Mucosa of gallbladder (tissue), 1 donor: ENCODE measurements around the gene CEL. TPM values are rescaled to one million over a fixed set of nuclear protein-coding genes. Genes with fewer than 3 reads are reported as not detected.

Experiments
- DNase-seq: peaks from one replicate; pipeline ENCODE4 v3.0.0-alpha.2; 2020; ENCODE audit warnings: low spot score
- total RNA-seq: library from RNA; stranded (reverse); gene quantifications from one replicate; pipeline ENCODE4 v1.2.1, GENCODE V29; 2021
- donor health status: DM: no; HTN: no; CAD: no.

CEL gene
- total RNA-seq, 1 donor from 2014 or later = 11.9 TPM

DNA sequence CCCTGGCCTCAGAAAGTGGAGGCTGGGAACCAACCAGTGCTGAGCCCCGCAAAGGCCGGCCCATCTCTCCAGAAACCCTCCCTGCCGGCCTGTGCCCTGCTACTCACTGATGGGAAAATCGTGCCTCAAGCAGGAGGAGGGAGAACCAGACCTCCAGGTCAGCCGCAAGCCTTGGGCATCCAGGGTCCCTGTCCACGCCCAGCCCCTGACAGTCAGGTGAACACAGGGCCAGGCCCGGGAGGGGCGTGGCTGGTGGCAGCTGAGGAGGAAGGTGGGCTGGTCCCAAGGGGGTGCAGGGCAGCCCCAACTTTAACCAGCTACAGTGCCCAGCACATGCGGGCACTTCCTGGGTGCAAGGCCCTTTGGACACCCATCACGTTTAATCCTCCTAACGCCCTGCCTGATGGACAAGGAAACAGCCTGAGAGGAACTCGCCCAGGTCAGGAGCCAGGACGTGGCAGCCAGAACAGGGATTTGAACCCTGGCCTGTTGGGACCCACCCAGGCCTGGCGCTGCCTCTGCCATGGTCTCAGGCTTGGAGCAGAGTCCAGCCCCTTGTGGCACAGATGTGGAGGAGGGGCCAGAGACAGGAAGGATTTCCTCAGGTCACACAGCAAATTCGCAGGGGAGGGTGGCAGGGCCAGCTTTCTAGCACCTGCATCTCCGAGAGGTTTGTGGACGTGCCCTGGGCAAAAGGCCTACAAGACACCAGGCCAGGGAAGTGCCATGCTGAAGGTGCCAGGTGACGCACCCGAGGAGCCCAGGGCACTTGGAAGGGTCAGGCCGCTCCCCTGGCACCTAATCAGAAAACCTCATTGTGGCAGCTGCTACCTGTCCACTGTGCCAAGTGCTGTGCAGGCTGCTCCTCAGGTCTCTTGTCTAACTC is 54.8 kb downstream of the CEL start:
- no peak for DNase-seq

GRCh38 chr9:133117271-133118178 is 55.7 kb downstream of the CEL start:
- DNase-seq = peak; percentile 65

DNA sequence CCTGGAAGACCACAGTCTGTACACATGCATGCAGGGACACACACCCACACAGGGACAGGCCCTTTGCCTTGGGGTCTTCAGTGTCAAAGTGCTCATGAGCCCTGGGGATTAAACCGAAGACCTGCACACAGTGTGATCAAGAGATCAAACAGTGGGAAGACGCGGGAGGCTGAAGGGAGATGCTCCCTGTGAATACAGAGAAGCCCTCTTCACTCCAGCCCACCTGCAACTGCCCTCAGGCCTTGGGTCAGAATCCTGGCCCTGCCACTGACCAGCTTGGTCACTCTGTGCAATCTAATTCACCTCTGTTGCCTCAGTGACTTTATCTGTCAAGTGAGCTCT is 56.4 kb downstream of the CEL start:
- DNase-seq = no peak

GRCh38 chr9:133118568-133118967 is 56.8 kb downstream of the CEL start:
- no peak for DNase-seq

DNA sequence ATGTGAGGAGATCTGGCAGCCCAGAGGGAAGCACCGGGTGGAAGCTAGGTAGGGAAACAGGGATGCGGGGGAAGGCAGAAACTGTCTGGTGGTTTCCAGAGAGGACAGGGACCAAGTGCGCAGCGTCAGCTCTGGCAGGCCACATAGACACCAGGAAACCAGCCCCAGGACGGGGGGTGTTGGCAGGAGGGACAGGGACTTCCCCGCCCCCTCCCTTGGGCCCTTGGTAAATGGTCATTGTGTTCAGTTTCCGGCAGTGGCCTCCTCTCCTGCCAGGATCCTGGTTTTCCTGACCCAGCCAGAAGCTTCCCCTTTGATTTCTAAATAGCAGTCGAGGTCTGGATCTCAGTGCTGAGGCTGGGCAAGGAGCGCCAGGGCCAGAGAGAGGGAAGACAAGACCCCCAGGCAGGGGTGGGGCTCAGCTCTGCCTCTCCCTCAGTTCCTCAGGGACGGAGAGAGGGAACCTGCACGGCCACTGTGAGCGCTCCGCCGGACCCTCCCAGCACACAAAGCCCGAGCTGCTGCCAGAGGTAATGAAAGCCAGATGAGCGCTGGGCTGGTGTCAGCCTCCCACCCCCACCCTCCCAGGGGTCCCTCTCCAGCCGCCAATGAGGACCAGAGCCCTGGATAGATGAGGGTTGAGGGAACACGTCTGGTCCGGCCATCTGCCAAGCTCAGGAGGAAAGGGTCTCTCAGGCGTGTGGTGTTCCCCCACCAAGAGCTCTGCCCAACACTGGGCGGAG is 57.5 kb downstream of the CEL start:
- no peak for DNase-seq

GRCh38 chr9:133119846-133120500 is 58.2 kb downstream of the CEL start:
- no peak for DNase-seq

- DNase-seq = no peak
Measured at GRCh38 chr9:133120501-133121197, 58.9 kb downstream of the CEL start.

Other genes with a start within 250 kb of the CEL start
- 0.98 TPM for gene AK8, start 183.7 kb upstream of the CEL start, total RNA-seq
- 10.4 TPM for gene SPACA9, start 183.1 kb upstream of the CEL start, total RNA-seq
- 54.0 TPM for gene TSC1, start 117.4 kb upstream of the CEL start, total RNA-seq
- 1.3 TPM for gene GFI1B, start 83.3 kb upstream of the CEL start, total RNA-seq
- gene GTF3C5, start 31.0 kb upstream of the CEL start, total RNA-seq = 58.8 TPM
- 50.7 TPM for gene RALGDS, start 59.3 kb downstream of the CEL start, total RNA-seq
- gene GBGT1, start 101.9 kb downstream of the CEL start, total RNA-seq = 26.5 TPM
- gene OBP2B, start 147.3 kb downstream of the CEL start, total RNA-seq = not detected
- gene ABO, start 213.2 kb downstream of the CEL start, total RNA-seq = 16.3 TPM